GM12892 (cell line): Measurements from ENCODE around the gene FCRL3.

ENCODE experiments used
- POLR2A ChIP-seq: IDR thresholded peaks from 2 replicates; pipeline ENCODE4 v1.6.1; 2011; ENCODE audit warnings: low read depth, low read length, control low read depth
- POLR2AphosphoS5 ChIP-seq: IDR thresholded peaks from 2 replicates; pipeline ENCODE4 v1.6.1; 2011; ENCODE audit warnings: low read depth, low read length, control low read depth
- TAF1 ChIP-seq: IDR thresholded peaks from 2 replicates; pipeline ENCODE4 v1.6.1; 2011; ENCODE audit warnings: low read depth, mild to moderate bottlenecking, control low read depth, low read length, borderline replicate concordance

DNA sequence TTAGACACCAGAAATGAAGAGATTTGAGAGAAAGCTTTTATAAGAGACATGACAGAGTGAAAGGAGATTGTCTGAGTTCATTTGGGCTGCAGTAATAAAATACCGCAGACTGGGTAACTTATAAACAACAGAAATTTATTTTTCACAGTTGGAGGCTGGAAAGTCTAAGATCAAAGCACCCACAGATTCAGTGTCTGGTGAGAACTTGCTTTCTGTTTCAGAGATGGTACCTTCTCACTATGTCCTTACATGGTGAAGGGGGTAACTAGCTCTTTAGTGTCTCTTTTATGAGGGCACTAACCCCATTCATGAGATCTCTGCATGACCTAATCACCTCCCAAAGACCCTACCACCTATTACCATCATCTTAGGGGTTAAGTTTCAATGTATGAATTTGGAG lies 71.8 kb downstream of the FCRL3 start:
- TF ChIP-seq POLR2A = no peak
- TF ChIP-seq POLR2AphosphoS5 = no peak
- no peak for TF ChIP-seq TAF1
